Mesenchymal stem cell (in vitro differentiated cells and primary cell): Measurements from ENCODE around the gene PNMT.

ENCODE experiments used
- DNase-seq: peaks from one replicate; pipeline ENCODE4 v3.0.0-alpha.2; 2013
- H2AFZ ChIP-seq: one replicate; pipeline ENCODE4 v1.6.1; 2013; ENCODE audit warnings: low read depth, mild to moderate bottlenecking, control low read depth, inconsistent platforms, low read length, moderate library complexity
- H2AK5ac ChIP-seq: 2 replicates; pipeline ENCODE4 v1.6.1; 2013; ENCODE audit warnings: low read length, moderate library complexity, mild to moderate bottlenecking, inconsistent platforms; ENCODE audit not compliant: severe bottlenecking
- H2BK120ac ChIP-seq: one replicate; pipeline ENCODE4 v1.6.1; 2013; ENCODE audit warnings: low read depth, mild to moderate bottlenecking, inconsistent platforms, low read length, moderate library complexity
- H2BK12ac ChIP-seq, 2 experiments: one replicate each; pipeline ENCODE4 v1.6.1; 2013; ENCODE audit warnings: inconsistent platforms in 2 of 2, low read length in 2 of 2, mild to moderate bottlenecking in 2 of 2, moderate library complexity in 2 of 2, control low read depth in 1 of 2
- H2BK15ac ChIP-seq: one replicate; pipeline ENCODE4 v1.6.1; 2013; ENCODE audit warnings: mild to moderate bottlenecking, low read depth, inconsistent platforms; ENCODE audit not compliant: poor library complexity, severe bottlenecking
- H2BK5ac ChIP-seq: 2 replicates; pipeline ENCODE4 v1.6.1; 2013; ENCODE audit warnings: low read depth, mild to moderate bottlenecking, low read length, control low read depth, inconsistent platforms; ENCODE audit not compliant: poor library complexity, severe bottlenecking
- H3K14ac ChIP-seq, 2 experiments: one replicate each; pipeline ENCODE4 v1.6.1; 2013; ENCODE audit warnings: inconsistent platforms in 2 of 2, low read length in 2 of 2, control low read depth in 1 of 2, mild to moderate bottlenecking in 1 of 2, moderate library complexity in 1 of 2
- H3K18ac ChIP-seq, 2 experiments: one replicate each; pipeline ENCODE4 v1.6.1; 2013; ENCODE audit warnings: inconsistent platforms in 2 of 2, low read length in 2 of 2, control low read depth in 1 of 2, low read depth in 1 of 2, mild to moderate bottlenecking in 1 of 2
- H3K23ac ChIP-seq, 2 experiments: one replicate each; pipeline ENCODE4 v1.6.1; 2013; ENCODE audit warnings: inconsistent platforms in 2 of 2, low read length in 2 of 2, mild to moderate bottlenecking in 2 of 2, moderate library complexity in 2 of 2, control low read depth in 1 of 2
- H3K27ac ChIP-seq: 2 replicates; pipeline ENCODE4 v1.5.1; 2013; ENCODE audit warnings: mild to moderate bottlenecking, moderate library complexity, low read length, control low read depth, inconsistent platforms; ENCODE audit not compliant: poor library complexity, severe bottlenecking
- H3K27me3 ChIP-seq, 2 experiments: 2 replicates each; pipeline versions ENCODE4 v1.6.1 to v1.7.0; 2013; ENCODE audit warnings: low read length in 2 of 2, mild to moderate bottlenecking in 2 of 2, moderate library complexity in 2 of 2, control low read depth in 1 of 2, inconsistent platforms in 1 of 2; ENCODE audit not compliant: control insufficient read depth in 1 of 2, insufficient read depth in 1 of 2
- H3K36me3 ChIP-seq, 2 experiments: 2 replicates each; pipeline versions ENCODE4 v1.6.1 to v1.7.0; 2013; ENCODE audit warnings: low read length in 2 of 2, control low read depth in 1 of 2, inconsistent platforms in 1 of 2, low read depth in 1 of 2, mild to moderate bottlenecking in 1 of 2; ENCODE audit not compliant: insufficient read depth in 2 of 2, control insufficient read depth in 1 of 2
- H3K4ac ChIP-seq, 2 experiments: one replicate each; pipeline ENCODE4 v1.6.1; 2013; ENCODE audit warnings: inconsistent platforms in 2 of 2, low read length in 2 of 2, mild to moderate bottlenecking in 2 of 2, moderate library complexity in 2 of 2, control low read depth in 1 of 2, low read depth in 1 of 2
- H3K4me1 ChIP-seq: 2 replicates; pipeline ENCODE4 v1.6.1; 2013; ENCODE audit warnings: low read depth, low read length, control low read depth; ENCODE audit not compliant: control insufficient read depth, insufficient read depth
- H3K4me2 ChIP-seq: 2 replicates; pipeline ENCODE4 v1.6.1; 2013; ENCODE audit warnings: low read length, mild to moderate bottlenecking, inconsistent platforms; ENCODE audit not compliant: poor library complexity, severe bottlenecking
- H3K4me3 ChIP-seq, 2 experiments: 2 replicates each; pipeline versions ENCODE4 v1.5.1 to v1.7.0; 2013; ENCODE audit warnings: low read length in 2 of 2, mild to moderate bottlenecking in 2 of 2, control low read depth in 1 of 2, low read depth in 1 of 2; ENCODE audit not compliant: insufficient read depth in 1 of 2
- H3K79me1 ChIP-seq: replicated peaks from 2 replicates; pipeline ENCODE4 v1.6.1; 2013; ENCODE audit warnings: mild to moderate bottlenecking, control low read depth, low read length, inconsistent platforms; ENCODE audit not compliant: poor library complexity, severe bottlenecking
- H3K9ac ChIP-seq: 2 replicates; pipeline ENCODE4 v1.7.0; 2013; ENCODE audit warnings: mild to moderate bottlenecking, low read length, moderate library complexity
- H3K9me3 ChIP-seq: 2 replicates; pipeline ENCODE4 v1.7.0; 2013; ENCODE audit warnings: mild to moderate bottlenecking, low read length; ENCODE audit not compliant: control insufficient read depth
- H4K8ac ChIP-seq: one replicate; pipeline ENCODE4 v1.6.1; 2013; ENCODE audit warnings: inconsistent platforms, mild to moderate bottlenecking, low read length, moderate library complexity
- H4K91ac ChIP-seq: one replicate; pipeline ENCODE4 v1.6.1; 2013; ENCODE audit warnings: mild to moderate bottlenecking, low read length, inconsistent platforms
- WGBS: methylation state at CpG from one replicate; pipeline ENCODE4 v1.1.7; 2013; ENCODE audit warnings: mixed read lengths; 5-methylcytosine and 5-hydroxymethylcytosine counted together

The PNMT gene

DNA sequence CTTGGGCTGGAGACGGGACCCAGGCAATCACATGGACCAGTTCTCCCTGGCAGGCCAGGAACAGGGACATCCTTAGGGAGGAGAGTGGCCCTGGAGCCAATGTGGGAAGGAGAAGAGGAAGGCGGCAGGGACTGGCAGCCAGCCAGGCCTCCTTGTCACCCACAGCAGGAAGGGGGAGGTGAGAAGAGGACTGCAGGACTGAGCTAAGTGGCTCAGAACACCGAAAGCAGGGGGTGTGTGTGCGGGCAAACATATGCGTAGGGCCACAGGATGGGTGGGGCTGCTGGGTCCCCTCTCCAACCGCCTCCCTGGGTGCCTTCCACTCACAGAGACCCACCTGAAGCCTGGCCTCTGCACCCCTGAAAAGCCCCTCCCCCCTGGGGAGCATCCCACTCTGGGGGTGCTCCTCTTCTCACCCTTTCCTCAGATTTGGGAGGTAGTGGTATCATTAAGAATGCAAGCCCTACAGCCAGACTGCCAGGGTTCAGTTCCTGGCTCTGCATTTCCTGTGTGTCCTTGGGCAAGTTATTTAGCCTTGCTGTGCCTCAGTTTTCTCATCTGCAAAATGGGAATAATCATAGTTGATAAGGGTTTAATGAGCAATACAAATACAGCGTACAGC lies 8.1 kb downstream of the PNMT start:
- WGBS = 93% methylated on average over 7 of the region's 7 CpGs
- H3K4me3 ChIP-seq = no peak overlapping the region

DNA sequence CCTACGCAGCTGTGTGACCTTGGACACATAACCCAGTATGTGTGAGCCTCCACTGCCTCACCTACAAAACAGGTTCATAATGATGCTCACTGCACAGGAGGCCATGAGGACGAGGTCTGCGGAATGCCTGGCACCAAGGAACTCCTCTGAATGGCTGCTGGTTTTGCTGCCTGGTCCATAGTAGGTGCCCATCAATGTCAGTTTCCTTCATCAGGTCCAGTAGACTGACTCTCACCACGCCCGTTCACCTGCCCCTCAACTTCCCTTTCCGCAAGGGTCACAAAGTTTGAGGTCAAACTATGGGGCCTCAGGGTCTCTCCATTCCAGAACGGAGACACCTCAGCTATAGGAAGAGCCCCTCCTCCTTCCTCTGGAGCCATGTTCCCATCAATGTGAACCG lies 8.8 kb downstream of the PNMT start:
- H4K8ac ChIP-seq = no peak overlapping the region
- peaks cover 14 to 32% of the 10 kb centered on the region in 2 experiments for H3K36me3 ChIP-seq
- no peak for DNase-seq
- H3K18ac ChIP-seq = no peak overlapping the region
- no peak overlapping the region for H3K4ac ChIP-seq
- H2AFZ ChIP-seq = no peak overlapping the region
- no peak overlapping the region for H3K14ac ChIP-seq
- no peak overlapping the region for H3K4me2 ChIP-seq
- no peak overlapping the region for H2BK120ac ChIP-seq
- no peak overlapping the region for H2BK12ac ChIP-seq
- no peak overlapping the region for H3K4me3 ChIP-seq
- H4K91ac ChIP-seq = no peak overlapping the region
- no peak overlapping the region for H3K27ac ChIP-seq
- H3K9ac ChIP-seq = no peak overlapping the region
- H2BK5ac ChIP-seq = no peak overlapping the region
- peaks cover 43% of the 10 kb centered on the region for H3K4me1 ChIP-seq
- H3K79me1 ChIP-seq = no peaks in the 10 kb centered on the region
- H3K27me3 ChIP-seq = peaks cover 0 to 15% of the 10 kb centered on the region in 2 experiments
- no peak overlapping the region for H2AK5ac ChIP-seq
- no peak overlapping the region for H2BK15ac ChIP-seq
- WGBS = 94% methylated on average over 7 of the region's 8 CpGs
- no peak overlapping the region for H3K23ac ChIP-seq
- no peaks in the 10 kb centered on the region for H3K9me3 ChIP-seq

More for the DNA sequence above, 8.1 kb downstream of the PNMT start:
- Histone ChIP-seq H2BK120ac (no peak overlapping the region), H3K9ac (no peak overlapping the region), H2AK5ac (peak overlapping the region; percentile 55), H4K91ac (no peak overlapping the region), H2BK5ac (no peak overlapping the region), H2AFZ (no peak overlapping the region), H3K23ac (no peak overlapping the region), H3K4me2 (no peak overlapping the region), H3K27ac (no peak overlapping the region), H4K8ac (no peak overlapping the region), H3K18ac (no peak overlapping the region), H2BK12ac (no peak overlapping the region), H3K4me1 (peaks cover 46% of the 10 kb centered on the region), H3K14ac (no peak overlapping the region), H3K79me1 (no peaks in the 10 kb centered on the region), H3K36me3 (peaks cover 14 to 32% of the 10 kb centered on the region in 2 experiments), H3K4ac (no peak overlapping the region), H3K27me3 (peaks cover 3 to 23% of the 10 kb centered on the region in 2 experiments), H3K9me3 (no peaks in the 10 kb centered on the region), H2BK15ac (no peak overlapping the region)
- no peak for DNase-seq

DNA sequence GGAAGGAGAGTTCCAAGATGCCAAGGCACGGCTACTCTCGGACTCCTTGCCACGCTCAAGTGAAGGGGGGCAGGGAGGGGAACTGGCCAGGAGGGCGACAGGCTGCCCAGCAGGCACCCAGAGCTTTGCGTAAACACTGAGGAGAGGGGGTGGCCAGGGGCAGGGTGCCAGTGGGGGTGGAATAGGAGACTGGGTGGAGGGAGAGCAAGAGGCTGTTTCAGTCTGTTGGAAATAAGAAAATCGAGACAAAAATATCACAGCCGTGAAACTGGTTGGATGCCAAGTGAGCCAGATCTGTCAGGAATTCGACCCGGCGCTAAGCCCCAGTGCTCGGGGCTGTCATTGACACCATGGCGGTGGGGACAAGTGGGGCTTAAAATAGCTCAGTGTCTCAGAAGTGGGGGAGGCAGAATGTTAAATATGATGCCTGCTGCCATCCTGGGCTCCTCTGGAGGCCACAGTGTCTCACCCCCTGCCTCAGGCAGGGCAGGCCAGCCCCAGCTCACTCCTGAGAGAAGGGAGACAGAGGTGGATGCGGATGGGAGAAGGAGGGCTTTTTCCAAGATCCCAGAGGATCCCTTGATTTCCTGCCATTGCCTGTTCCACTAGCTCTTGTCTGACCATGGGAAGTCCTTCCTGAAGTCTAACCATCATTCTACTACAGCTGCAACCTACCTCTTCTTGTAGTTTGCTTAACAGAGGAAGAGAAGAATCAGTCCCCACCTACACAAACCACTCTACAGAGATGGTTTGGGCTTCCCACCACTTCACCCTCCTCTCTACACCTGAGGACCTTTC lies 9.5 kb downstream of the PNMT start:
- DNase-seq = no peak
- H3K4ac ChIP-seq = no peak overlapping the region
- H2BK5ac ChIP-seq = no peak overlapping the region
- no peak overlapping the region for H2AK5ac ChIP-seq
- peaks cover 40% of the 10 kb centered on the region for H3K4me1 ChIP-seq
- no peak overlapping the region for H3K27ac ChIP-seq
- no peak overlapping the region for H3K4me2 ChIP-seq
- H3K14ac ChIP-seq = no peak overlapping the region
- no peak overlapping the region for H2BK15ac ChIP-seq
- H4K8ac ChIP-seq = no peak overlapping the region
- no peak overlapping the region for H3K18ac ChIP-seq
- H2BK120ac ChIP-seq = no peak overlapping the region
- no peak overlapping the region for H2AFZ ChIP-seq
- H3K79me1 ChIP-seq = no peaks in the 10 kb centered on the region
- H3K4me3 ChIP-seq = no peak overlapping the region
- 90% methylated on average over 12 of the region's 13 CpGs for WGBS
- no peak overlapping the region for H4K91ac ChIP-seq
- no peak overlapping the region for H3K23ac ChIP-seq
- peaks cover 14 to 32% of the 10 kb centered on the region in 2 experiments for H3K36me3 ChIP-seq
- peaks cover 0 to 9% of the 10 kb centered on the region in 2 experiments for H3K27me3 ChIP-seq
- H2BK12ac ChIP-seq = no peak overlapping the region
- no peaks in the 10 kb centered on the region for H3K9me3 ChIP-seq
- H3K9ac ChIP-seq = no peak overlapping the region

DNA sequence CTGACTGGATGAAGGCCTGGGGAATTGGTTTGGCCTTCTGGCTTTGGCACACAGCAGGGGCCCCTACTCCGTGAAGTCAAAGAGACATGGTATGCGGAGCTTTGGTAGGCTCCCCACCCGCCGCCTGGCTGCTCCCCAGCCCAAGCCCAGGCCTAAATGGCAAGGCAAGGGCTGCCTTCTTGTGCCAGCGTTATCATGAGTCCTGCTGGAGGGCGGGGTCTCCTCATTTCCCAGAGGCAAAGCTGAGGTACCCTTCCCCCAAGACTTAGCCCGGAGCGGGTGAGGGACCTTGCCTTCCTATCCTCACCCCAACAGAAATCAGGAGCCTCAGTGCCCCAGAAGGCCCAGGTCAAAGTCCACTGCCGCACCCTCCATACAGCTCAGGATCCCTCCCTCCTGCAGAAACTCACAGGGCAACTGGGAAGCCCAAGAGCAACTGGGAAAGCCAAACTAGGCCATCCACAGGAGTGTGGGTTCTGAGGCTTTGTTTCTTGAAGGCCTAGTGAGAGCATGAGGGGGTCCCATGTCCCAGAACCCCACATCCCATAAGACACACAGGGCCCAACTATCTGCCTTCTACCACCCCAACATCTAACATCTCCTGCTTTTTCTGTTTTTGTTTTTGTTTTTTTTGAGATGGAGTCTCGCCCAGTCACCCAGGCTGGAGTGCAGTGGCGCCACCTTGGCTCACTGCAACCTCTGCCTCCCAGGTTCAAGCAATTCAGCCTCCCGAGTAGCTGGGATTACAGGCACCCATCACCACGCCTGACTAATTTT lies 10.3 kb downstream of the PNMT start:
- H4K8ac ChIP-seq = no peak overlapping the region
- no peaks in the 10 kb centered on the region for H3K9me3 ChIP-seq
- H3K79me1 ChIP-seq = no peaks in the 10 kb centered on the region
- H3K14ac ChIP-seq = no peak overlapping the region
- no peak overlapping the region for H2BK120ac ChIP-seq
- H3K27me3 ChIP-seq = peaks cover 0 to 1% of the 10 kb centered on the region in 2 experiments
- no peak overlapping the region for H3K23ac ChIP-seq
- 91% methylated on average over 13 of the region's 13 CpGs for WGBS
- no peak overlapping the region for H3K4me2 ChIP-seq
- H3K4me1 ChIP-seq = peaks cover 38% of the 10 kb centered on the region
- H3K36me3 ChIP-seq = peaks cover 21 to 34% of the 10 kb centered on the region in 2 experiments
- H2AK5ac ChIP-seq = no peak overlapping the region
- no peak overlapping the region for H2AFZ ChIP-seq
- no peak overlapping the region for H2BK15ac ChIP-seq
- H2BK5ac ChIP-seq = no peak overlapping the region
- H2BK12ac ChIP-seq = no peak overlapping the region
- H3K9ac ChIP-seq = no peak overlapping the region
- no peak overlapping the region for H3K4ac ChIP-seq
- no peak overlapping the region for H3K18ac ChIP-seq
- H4K91ac ChIP-seq = no peak overlapping the region
- H3K4me3 ChIP-seq = no peak overlapping the region
- no peak overlapping the region for H3K27ac ChIP-seq
- DNase-seq = no peak
